Measurements from ENCODE around the gene CCNJL.
A peak's percentile ranks its signal among the peaks of the same experiment; 100 is the strongest.

CCNJL gene

DNA sequence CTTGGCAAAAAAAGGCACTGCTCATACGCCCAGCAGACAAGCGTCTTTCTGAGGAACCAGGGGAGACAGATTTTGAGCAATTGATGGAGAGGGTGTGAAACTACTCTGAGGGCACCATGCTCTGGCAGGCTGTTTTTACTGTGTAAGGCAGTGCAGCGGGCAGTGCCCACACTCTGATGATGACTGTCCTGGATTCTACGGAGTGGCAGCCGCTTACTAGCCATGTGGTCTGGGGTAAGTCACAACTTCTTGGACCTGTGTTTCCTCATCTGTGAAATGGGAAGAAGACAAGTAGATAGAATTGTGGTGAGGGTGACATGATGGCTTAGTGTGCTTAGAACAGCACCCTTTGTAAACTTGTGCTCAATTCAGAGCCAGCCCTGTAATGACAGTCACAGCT is 44.2 kb downstream of the CCNJL start:
- H3K4me1 Mint-ChIP-seq: peaks cover 13% of the 10 kb centered on the region
- no peak overlapping the region for H3K4me3 Mint-ChIP-seq
- H3K27me3 Mint-ChIP-seq: peaks cover 52% of the 10 kb centered on the region
- no peaks in the 10 kb centered on the region for H3K36me3 Mint-ChIP-seq
- ATAC-seq: no peak
- no peaks in the 10 kb centered on the region for H3K9me3 Mint-ChIP-seq
- no peak overlapping the region for H3K27ac Mint-ChIP-seq

DNA sequence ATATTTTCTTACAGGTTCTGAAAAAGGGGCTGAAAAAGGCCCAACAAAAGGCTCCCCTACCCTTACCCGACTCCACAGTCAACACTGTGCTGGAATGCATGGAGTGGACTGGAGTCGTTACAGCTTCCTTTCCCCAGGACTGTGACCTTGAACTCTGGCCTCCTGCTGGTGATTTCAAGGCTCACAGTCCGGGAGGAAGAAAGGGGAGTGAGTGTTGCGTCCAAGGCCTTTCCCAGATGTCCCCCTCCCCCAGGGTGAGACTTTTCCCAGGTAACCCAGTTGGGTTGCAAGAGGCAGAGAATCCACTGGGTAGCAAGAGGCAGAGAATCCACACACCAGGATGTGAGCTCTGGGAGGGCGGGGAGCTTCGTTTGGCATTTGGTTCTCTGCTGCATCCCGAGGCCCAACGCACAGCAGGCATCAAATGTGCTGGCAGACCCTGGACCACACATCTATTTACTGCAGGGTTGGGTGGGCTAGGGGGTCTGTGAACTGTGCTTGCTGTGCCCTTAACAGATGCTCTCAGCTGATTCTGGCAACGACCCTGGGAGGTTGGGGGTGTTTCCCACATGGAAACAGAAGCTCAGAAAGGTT is 45.5 kb downstream of the CCNJL start:
- Mint-ChIP-seq H3K27ac (no peak overlapping the region), H3K27me3 (peaks cover 56% of the 10 kb centered on the region), H3K4me3 (no peak overlapping the region), H3K4me1 (peaks cover 22% of the 10 kb centered on the region), H3K9me3 (no peaks in the 10 kb centered on the region), H3K36me3 (no peaks in the 10 kb centered on the region)
- no peak for ATAC-seq

DNA sequence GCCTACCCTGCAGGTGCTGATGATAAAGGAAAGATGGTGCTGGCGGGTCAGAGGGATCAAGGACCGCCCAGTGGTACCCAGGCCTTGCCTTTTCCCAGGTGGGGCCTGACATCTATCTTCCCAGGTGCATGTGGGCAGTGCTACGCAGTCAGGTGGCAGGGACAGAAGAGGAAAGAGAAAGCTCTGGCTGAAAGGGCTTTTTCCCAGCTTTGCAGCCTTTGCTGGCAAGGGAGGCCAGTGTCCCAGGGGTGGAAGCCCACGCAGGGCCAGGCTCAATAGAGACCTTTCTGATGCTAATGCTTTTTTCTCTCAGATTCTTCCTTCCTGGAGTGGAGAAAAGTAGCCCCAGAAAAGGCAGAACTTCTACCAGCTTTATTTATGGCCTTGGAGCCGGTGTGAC is 46.3 kb downstream of the CCNJL start:
- no peak overlapping the region for H3K27ac Mint-ChIP-seq
- H3K27me3 Mint-ChIP-seq: peaks cover 62% of the 10 kb centered on the region
- no peak for ATAC-seq
- peaks cover 23% of the 10 kb centered on the region for H3K4me1 Mint-ChIP-seq
- H3K9me3 Mint-ChIP-seq: no peaks in the 10 kb centered on the region
- no peak overlapping the region for H3K4me3 Mint-ChIP-seq
- H3K36me3 Mint-ChIP-seq: no peaks in the 10 kb centered on the region

DNA sequence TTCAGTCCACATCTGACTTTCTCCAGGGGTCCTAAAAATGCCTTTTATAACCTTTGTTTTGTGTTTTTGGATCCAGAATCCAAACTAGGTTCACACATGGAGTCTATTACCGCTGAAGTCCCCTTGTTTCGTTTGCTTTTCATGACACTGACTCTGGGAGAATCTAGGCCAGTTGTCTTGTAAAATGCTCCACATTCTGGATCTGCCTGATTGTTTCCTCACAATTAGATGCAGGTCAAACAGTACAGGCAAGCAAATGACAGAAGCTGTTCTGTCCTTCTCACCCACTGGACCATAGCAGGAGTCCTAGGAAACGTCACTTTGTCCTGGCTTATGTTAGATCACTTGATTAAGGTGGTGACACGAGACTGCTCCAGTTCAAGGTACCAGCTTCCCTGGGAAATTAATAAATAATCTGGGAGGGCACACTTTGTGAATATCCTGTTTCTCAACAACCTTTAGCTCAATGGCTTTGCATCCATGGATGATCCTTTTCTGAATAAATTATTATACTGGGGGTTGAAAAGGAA is 49.0 kb downstream of the CCNJL start:
- Mint-ChIP-seq H3K27ac (no peak overlapping the region), H3K36me3 (no peaks in the 10 kb centered on the region), H3K9me3 (no peaks in the 10 kb centered on the region), H3K4me3 (no peak overlapping the region), H3K4me1 (peaks cover 34% of the 10 kb centered on the region), H3K27me3 (peaks cover 81% of the 10 kb centered on the region)
- no peak for ATAC-seq

DNA sequence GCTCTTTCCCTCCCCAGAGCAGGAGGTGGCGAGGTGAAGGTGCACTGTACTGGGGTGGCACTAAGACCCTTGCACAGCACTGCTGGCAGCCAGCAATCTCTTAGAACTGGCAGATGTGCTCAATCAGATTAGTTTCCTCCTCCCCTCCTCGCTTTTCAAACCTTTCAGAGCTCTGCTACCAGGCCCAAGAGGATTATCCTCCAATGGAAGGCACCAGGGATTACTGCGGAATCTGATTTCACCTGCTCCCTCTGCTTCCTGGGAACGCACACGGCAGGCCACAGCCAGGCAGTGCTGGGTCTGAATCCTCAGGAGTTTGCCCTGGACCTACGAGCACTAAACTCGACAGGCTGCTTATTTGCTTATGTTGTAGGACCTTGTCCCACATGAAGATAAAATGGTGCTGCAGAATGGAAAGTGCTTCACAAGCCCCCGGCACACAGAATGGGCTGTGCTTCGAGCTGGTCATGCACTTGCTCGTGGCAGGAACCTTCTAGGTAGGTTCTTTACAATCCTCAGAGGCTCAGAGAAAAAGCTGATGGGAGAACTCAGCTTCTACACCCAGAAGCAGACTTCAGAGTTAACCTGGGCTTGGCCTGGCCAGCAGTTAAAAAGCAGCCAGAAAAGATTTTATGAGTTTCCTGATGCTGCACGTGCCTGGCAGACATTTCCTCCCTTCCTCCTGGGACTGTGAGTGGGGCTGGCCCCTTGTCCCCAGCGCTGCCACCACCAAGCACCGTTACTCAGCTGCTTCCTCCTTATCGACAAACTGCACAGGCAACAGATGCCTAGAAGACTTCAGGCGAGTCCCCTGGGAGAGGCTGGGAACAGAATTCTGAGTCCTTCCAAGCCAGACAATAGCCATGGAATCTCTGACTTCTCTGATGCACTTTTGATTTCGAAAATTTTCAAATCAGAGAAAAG is 50.0 kb downstream of the CCNJL start:
- ATAC-seq: no peak
- Mint-ChIP-seq H3K4me1 (peaks cover 34% of the 10 kb centered on the region), H3K9me3 (no peaks in the 10 kb centered on the region), H3K4me3 (no peak overlapping the region), H3K36me3 (no peaks in the 10 kb centered on the region), H3K27me3 (peaks cover 74% of the 10 kb centered on the region), H3K27ac (peak overlapping the region; percentile 77)

DNA sequence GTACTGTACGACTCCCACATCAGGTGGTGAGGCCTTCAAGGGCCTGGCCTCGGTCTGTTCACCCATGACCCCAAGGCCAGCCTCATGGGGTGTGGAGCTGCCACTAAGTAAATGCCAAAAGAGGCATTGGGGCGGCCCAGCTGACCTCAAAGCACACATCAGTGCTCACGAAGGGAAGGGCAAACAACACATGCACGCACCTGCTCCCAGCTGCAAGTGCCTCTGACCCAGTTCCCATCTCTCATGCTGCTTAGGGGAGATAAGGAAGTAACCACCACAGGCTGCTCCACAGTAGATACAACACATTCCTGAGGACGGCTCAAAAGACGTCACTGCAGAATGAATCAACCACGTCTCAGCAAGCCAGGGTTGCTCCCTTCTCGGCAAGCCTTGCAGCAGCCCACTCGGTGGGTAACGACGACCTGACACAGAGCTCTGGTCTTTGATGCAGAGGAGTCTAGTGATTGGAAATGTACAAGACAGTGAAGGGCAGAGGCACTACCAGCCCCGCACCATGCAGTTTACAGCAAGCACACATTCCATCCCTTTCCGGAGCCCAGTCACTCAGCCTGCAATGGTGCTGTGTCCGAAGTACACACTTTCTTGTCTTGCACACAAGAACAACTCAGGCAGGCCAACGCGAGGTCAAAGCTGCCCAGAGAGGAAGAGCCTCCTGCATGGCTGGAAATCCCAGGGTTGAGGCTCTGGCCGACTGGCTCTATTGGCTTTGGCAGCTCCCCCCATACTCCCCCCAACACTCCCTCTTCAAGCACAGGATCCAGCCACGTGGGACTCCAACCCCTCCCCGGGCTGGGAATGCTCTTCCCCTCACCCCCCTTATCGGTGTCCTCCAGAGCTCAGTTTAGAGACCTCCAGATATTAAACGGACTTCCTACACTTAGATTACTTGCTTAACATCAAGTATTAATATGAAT is 51.2 kb downstream of the CCNJL start:
- Mint-ChIP-seq H3K27me3 (peaks cover 64% of the 10 kb centered on the region), H3K36me3 (no peaks in the 10 kb centered on the region), H3K4me1 (peaks cover 34% of the 10 kb centered on the region), H3K9me3 (no peaks in the 10 kb centered on the region), H3K4me3 (peak overlapping the region; percentile 10), H3K27ac (peak overlapping the region; percentile 77)
- ATAC-seq: peak; percentile 87

DNA sequence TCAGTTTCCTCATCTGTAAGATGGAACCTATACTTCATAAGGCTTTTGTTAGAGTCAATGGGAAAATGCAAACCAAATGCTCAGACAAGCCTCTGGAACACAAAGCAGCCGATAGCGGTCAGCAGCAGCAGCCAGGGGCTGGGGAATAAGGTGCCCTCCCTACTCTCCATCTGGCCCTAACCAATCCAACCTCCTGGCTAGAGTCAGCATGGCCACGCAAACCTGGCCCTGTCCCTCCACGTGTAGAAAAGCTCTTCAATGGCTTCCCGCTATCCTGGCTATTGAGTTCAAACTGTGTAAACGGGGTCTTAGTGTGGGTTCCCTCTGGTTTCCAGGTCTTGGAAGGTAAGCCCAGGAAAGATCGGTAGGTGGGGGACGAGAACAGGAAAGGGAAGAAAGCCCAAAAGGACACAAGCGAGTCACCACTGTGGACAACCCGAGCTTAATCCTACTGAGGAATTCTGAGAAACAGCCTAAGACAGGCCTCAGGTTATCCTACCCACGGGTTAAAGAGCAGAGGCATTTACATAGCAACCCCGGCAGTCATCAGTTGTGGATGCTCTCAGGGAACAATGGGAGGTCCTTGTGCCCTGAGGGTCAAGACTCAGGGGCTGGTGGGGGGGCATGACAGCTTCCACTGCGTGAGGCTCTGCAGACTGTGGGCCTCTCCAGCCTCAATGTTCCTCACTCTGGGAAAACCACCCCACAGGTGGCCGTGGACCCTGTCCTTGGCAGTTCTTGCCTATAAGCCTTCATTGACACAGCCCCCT is 52.2 kb downstream of the CCNJL start:
- Mint-ChIP-seq H3K9me3 (no peaks in the 10 kb centered on the region), H3K4me1 (peaks cover 34% of the 10 kb centered on the region), H3K4me3 (no peak overlapping the region), H3K27ac (peak overlapping the region; percentile 77), H3K36me3 (no peaks in the 10 kb centered on the region), H3K27me3 (peaks cover 60% of the 10 kb centered on the region)
- no peak for ATAC-seq

DNA sequence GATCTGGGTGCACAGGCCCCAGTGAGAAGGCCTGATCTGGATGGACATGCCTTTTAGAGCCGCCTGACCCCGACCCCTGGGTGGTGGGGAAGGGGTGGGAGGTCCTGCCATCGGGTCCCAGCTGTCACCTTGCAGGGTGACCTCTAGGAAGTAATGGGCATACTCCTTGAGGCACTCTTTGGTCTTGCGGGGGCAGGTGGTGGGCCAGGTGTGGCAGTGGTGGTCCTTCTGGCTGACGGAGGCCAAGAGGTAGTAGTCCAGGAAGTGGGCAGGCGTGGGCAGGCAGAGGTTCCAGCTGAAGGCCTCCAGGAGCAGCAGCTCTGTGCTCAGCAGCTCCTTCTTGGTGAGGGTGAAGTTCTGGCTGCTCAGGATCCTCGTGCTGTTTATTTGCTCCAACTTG is 53.0 kb downstream of the CCNJL start:
- no peak overlapping the region for H3K27ac Mint-ChIP-seq
- H3K4me1 Mint-ChIP-seq: peaks cover 34% of the 10 kb centered on the region
- H3K36me3 Mint-ChIP-seq: no peaks in the 10 kb centered on the region
- no peak overlapping the region for H3K4me3 Mint-ChIP-seq
- H3K27me3 Mint-ChIP-seq: peaks cover 53% of the 10 kb centered on the region
- no peak for ATAC-seq
- H3K9me3 Mint-ChIP-seq: no peaks in the 10 kb centered on the region

DNA sequence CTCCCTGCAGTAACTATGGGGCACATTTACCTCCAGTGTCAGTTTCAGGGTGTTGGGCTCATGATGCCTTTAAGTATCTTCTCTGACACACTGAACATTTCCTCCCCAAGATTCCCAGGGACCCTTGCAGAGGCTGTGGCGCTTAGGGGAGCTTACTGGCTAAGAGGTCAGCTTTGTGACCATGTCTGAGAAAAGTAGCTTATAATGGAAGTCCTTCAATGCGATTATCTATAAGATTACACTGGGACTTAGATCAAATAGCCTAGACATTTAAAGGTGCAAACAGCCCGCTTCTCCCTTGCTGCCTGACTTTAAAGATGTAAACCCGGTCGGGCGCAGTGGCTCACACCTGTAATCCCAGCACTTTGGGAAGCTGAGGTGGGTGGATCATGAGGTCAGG is 57.7 kb downstream of the CCNJL start:
- ATAC-seq: no peak
- Mint-ChIP-seq H3K4me3 (no peak overlapping the region), H3K9me3 (no peaks in the 10 kb centered on the region), H3K27me3 (peaks cover 32% of the 10 kb centered on the region), H3K27ac (no peak overlapping the region), H3K36me3 (no peaks in the 10 kb centered on the region), H3K4me1 (peaks cover 5% of the 10 kb centered on the region)

DNA sequence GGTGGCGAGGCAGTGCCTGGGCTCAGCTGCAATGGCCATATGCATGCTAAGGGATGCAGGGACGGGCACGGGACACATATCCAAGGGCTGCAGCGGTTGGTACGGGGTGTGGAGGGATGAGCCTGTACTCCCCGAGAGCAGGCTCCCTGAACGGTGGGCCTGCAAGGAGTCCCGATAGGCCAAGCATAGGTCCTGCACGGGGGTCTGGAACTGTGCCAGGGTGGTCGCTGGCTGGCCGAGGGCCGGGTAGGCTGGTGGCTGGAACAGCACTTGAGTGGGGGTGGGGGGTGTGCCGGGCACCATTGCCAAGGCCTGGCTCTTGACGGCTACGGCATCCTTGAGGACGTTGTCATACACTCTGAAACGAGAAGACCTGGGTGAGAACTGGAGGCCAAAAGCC is 58.9 kb downstream of the CCNJL start:
- H3K36me3 Mint-ChIP-seq: no peaks in the 10 kb centered on the region
- ATAC-seq: peak; percentile 48
- no peak overlapping the region for H3K4me3 Mint-ChIP-seq
- no peak overlapping the region for H3K27ac Mint-ChIP-seq
- no peaks in the 10 kb centered on the region for H3K9me3 Mint-ChIP-seq
- H3K27me3 Mint-ChIP-seq: peaks cover 27% of the 10 kb centered on the region
- no peaks in the 10 kb centered on the region for H3K4me1 Mint-ChIP-seq

DNA sequence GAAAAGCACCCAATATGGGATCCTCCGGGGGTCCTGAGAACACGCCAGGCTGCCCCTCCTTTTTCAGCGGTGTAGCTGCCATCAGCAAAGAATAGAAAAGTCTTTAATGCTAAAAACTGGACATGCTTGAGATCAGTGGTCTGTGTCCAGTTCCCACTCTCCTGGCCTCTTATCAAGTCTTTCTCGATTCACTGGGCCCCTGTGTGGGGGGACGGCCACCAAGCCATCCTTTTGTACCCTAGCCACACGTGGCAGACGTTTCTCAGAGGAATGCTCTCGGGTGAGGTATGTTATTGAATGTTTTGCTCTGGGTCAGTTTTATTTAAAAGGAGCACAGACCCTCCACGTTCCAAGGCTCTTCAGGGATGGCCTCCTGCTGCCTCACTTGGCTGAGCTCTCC is 59.4 kb downstream of the CCNJL start:
- H3K27me3 Mint-ChIP-seq: peaks cover 30% of the 10 kb centered on the region
- H3K4me1 Mint-ChIP-seq: no peaks in the 10 kb centered on the region
- H3K4me3 Mint-ChIP-seq: no peak overlapping the region
- H3K9me3 Mint-ChIP-seq: no peaks in the 10 kb centered on the region
- no peaks in the 10 kb centered on the region for H3K36me3 Mint-ChIP-seq
- H3K27ac Mint-ChIP-seq: no peak overlapping the region
- no peak for ATAC-seq

DNA sequence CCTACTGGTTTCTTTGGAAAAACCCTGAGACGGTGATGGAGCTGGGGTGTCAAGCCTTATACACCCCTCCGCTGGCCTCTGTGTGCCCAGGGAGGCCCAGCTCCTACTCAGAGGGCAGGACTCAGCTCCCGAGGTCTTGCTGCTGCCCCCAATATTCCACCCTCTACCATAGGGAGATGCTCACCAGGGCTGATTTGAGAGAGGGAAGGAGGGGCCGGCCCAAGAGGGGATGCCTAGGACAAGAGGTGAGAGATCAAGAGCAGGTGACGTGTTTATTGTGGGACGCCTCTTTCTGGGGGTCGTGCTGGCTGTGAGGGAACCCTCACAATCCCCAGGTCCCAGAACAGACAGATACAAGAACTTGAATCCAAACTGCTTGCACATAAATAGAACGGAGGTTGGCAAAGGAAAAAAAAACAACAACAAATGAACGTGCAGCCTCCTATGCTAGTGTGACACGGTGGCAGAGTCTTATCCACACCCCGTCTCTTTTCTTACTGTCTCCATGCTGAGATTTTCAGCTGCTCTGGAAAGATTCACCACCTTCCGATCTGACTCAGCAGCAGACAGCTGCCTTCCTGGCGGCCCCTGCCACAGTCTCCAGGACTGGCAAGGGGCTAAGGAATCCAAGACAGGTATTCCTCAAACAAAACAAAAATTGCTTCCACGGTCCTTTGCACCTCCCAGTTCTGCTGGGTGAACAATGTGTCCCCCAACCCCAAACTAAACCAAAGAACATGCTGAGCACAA is 60.8 kb downstream of the CCNJL start:
- no peaks in the 10 kb centered on the region for H3K4me1 Mint-ChIP-seq

DNA sequence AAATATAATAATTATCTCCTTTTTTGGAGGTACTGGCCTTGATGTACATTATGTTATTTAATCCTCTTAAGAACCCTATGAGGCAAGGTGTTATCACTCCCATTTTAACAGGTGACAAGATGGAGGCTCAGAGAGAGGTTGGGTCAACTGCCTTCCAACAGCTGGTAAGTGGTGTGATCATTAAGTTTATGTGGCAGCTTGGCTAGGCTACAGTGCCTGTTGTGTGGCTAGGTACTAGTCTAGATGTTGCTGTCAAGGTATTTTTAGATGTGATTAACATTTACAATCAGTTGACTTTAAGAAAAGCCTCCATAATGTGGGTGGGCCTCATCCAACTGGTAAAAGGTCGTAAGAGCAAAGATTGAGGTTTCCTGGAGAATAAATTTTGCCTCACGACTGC is 61.5 kb downstream of the CCNJL start:
- ATAC-seq: no peak
- H3K4me3 Mint-ChIP-seq: no peak overlapping the region
- no peaks in the 10 kb centered on the region for H3K36me3 Mint-ChIP-seq
- H3K9me3 Mint-ChIP-seq: no peaks in the 10 kb centered on the region
- H3K27ac Mint-ChIP-seq: no peak overlapping the region
- H3K27me3 Mint-ChIP-seq: peaks cover 30% of the 10 kb centered on the region
- no peaks in the 10 kb centered on the region for H3K4me1 Mint-ChIP-seq

More for the DNA sequence above, 60.8 kb downstream of the CCNJL start:
- Mint-ChIP-seq H3K27me3 (peaks cover 30% of the 10 kb centered on the region), H3K4me3 (no peak overlapping the region), H3K9me3 (no peaks in the 10 kb centered on the region), H3K36me3 (no peaks in the 10 kb centered on the region), H3K27ac (no peak overlapping the region)
- ATAC-seq: no peak

DNA sequence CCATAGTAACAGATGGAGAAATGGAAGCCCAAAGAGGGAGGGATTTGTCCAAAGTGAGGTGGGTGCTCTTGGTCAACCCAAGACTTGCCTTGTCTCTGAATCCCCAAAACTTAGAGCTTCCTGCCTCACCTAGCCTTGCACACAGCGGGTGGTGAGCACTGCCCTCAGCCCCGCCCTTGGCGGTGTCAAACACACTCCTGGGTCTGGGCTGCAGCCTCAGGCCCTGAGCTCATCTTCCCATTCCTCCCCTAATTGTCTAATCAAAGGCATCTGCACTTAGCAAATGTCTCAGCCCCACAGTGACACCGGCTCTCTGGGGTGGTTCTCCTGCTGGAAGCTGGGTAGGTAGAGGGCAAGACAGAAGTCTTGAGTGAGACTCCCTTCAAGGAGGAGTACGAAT is 62.1 kb downstream of the CCNJL start:
- Mint-ChIP-seq H3K27ac (no peak overlapping the region), H3K27me3 (peaks cover 30% of the 10 kb centered on the region), H3K4me1 (no peaks in the 10 kb centered on the region), H3K4me3 (no peak overlapping the region), H3K36me3 (no peaks in the 10 kb centered on the region), H3K9me3 (no peaks in the 10 kb centered on the region)
- ATAC-seq: no peak
